K562 (cell line): Measurements from ENCODE around the gene SCLT1. TPM values are rescaled to one million over a fixed set of nuclear protein-coding genes. Genes with fewer than 3 reads are reported as not detected.

Experiments
- ATAC-seq: fragments of 200-7000 bp; cut with Tn5 transposase; 3 replicates; pipeline ENCODE4 v1.9.1; 2020; ENCODE audit warnings: moderate library complexity
- BruUV-seq: library from RNA; stranded (reverse); fragments of 400-500 nt; replicated peaks from 2 replicates; lab custom pipeline; 2021; lab: Mats Ljungman, UMichigan
- CTCF ChIA-PET: fragments of 300-600 bp; formaldehyde crosslinking; extraction: SDS; loops from one replicate; lab custom pipeline; 2021; ENCODE audit warnings: low intra/inter-chr PET ratio; lab: Yijun Ruan, JAX
- POLR2A ChIA-PET: fragments of 300-600, 350-650 bp; sonication (Branson Sonifier 250); formaldehyde crosslinking; extraction: SDS; loops from one replicate; lab custom pipeline; 2021; ENCODE audit warnings: antibody characterized with exemption, inconsistent platforms; lab: Yijun Ruan, JAX
- DNase-seq, 4 experiments: peaks; one replicate each; pipeline versions ENCODE4 v3.0.0 to v3.0.0-alpha.2; 2011 to 2018; ENCODE audit warnings: low spot score in 3 of 4, mixed read lengths in 3 of 4; ENCODE audit errors: extremely low read depth in 1 of 4
- FAIRE-seq: peaks from 2 replicates; lab custom pipeline; 2011; peaks lifted over from hg19 to GRCh38; lab: Jason Lieb, UNC
- H2AFZ ChIP-seq: 2 replicates; pipeline ENCODE4 v1.6.0; 2011; ENCODE audit warnings: low read depth, low read length, control low read depth, inconsistent platforms
- H3K27ac ChIP-seq: fragments of 200-600 bp; 3 replicates; pipeline ENCODE4 v1.8.0; 2011; ENCODE audit warnings: low read depth, mild to moderate bottlenecking, control low read depth, inconsistent platforms, low read length, moderate library complexity, mixed read lengths; ENCODE audit errors: extremely low read depth
- H3K27me3 ChIP-seq, 2 experiments: fragments of 300-600 bp in 1 of 2; 2 replicates in 1 of 2; 3 replicates in 1 of 2; pipeline versions ENCODE4 v1.6.0 to v1.8.0; 2011; ENCODE audit warnings: inconsistent platforms in 2 of 2, low read length in 2 of 2, mild to moderate bottlenecking in 1 of 2, mixed read lengths in 1 of 2, moderate library complexity in 1 of 2; ENCODE audit not compliant: control insufficient read depth in 2 of 2, insufficient read depth in 2 of 2
- H3K36me3 ChIP-seq: fragments of 300-600 bp; 3 replicates; pipeline ENCODE4 v1.8.0; 2011; ENCODE audit warnings: mild to moderate bottlenecking, low read length, inconsistent platforms; ENCODE audit not compliant: control insufficient read depth, insufficient read depth
- H3K4me1 ChIP-seq, 2 experiments: fragments of 200-600 bp in 1 of 2; replicated peaks in 1 of 2; 2 replicates in 1 of 2; 3 replicates in 1 of 2; pipeline versions ENCODE4 v1.5.1 to v1.8.0; 2011; ENCODE audit warnings: inconsistent platforms in 2 of 2, low read length in 2 of 2, mild to moderate bottlenecking in 1 of 2, mixed read lengths in 1 of 2, moderate library complexity in 1 of 2; ENCODE audit not compliant: control insufficient read depth in 2 of 2, insufficient read depth in 2 of 2
- H3K4me2 ChIP-seq: 2 replicates; pipeline ENCODE4 v1.6.1; 2011; ENCODE audit warnings: low read length, control low read depth, inconsistent platforms, mixed read lengths; ENCODE audit not compliant: insufficient read depth
- H3K4me3 ChIP-seq: fragments of 200-600 bp; sonication (generic), shearing (Covaris generic); 2 replicates; pipeline ENCODE4 v1.5.1; 2016; ENCODE audit warnings: control low read depth, inconsistent platforms
- H3K79me2 ChIP-seq: fragments of 200-600 bp; 3 replicates; pipeline ENCODE4 v1.8.0; 2011; ENCODE audit warnings: low read length, inconsistent platforms; ENCODE audit not compliant: control insufficient read depth, insufficient read depth
- H3K9ac ChIP-seq, 2 experiments: 2 replicates each; pipeline versions ENCODE4 v1.6.0 to v1.6.1; 2011; ENCODE audit warnings: low read depth in 2 of 2, low read length in 2 of 2, control low read depth in 1 of 2, inconsistent platforms in 1 of 2, mild to moderate bottlenecking in 1 of 2, mixed read lengths in 1 of 2; ENCODE audit not compliant: insufficient read depth in 1 of 2
- H3K9me1 ChIP-seq: one replicate; pipeline ENCODE4 v1.6.0; 2011; ENCODE audit warnings: inconsistent platforms, mild to moderate bottlenecking, low read length, moderate library complexity; ENCODE audit not compliant: control insufficient read depth, insufficient read depth
- H3K9me3 ChIP-seq: replicated peaks from 2 replicates; pipeline ENCODE4 v1.5.1; 2011; ENCODE audit warnings: low read depth, low read length, inconsistent platforms; ENCODE audit not compliant: control insufficient read depth, insufficient read depth
- H4K20me1 ChIP-seq: replicated peaks from 2 replicates; pipeline ENCODE4 v1.6.1; 2011; ENCODE audit warnings: low read length, inconsistent platforms, mixed read lengths; ENCODE audit not compliant: control insufficient read depth, insufficient read depth
- BDP1 ChIP-seq: IDR thresholded peaks from 3 replicates; pipeline ENCODE4 v1.6.1; 2011; ENCODE audit not compliant: insufficient read length, insufficient read depth
- BRD4 ChIP-seq: fragments of 200-600 bp; sonication (generic); IDR thresholded peaks from 2 replicates; pipeline ENCODE4 v1.6.1; 2017; ENCODE audit warnings: inconsistent platforms
- CHD4 ChIP-seq: fragments of 200-600 bp; sonication (generic); IDR thresholded peaks from 3 replicates; pipeline ENCODE4 v1.6.1; 2012; ENCODE audit warnings: low read depth, mild to moderate bottlenecking, mixed read lengths, low read length, inconsistent platforms; ENCODE audit not compliant: insufficient read depth, insufficient replicate concordance, poor library complexity, severe bottlenecking
- CSDE1 ChIP-seq, 2 experiments: fragments of 450-650 bp; IDR thresholded peaks; 2 replicates each; pipeline ENCODE4 v1.6.1; 2016; ENCODE audit warnings: mild to moderate bottlenecking in 1 of 2
- CXXC5 ChIP-seq: fragments of 250-450 bp; sonication (Bioruptor Pico); IDR thresholded peaks from 2 replicates; pipeline ENCODE4 v1.8.0; 2022; ENCODE audit warnings: inconsistent platforms, mild to moderate bottlenecking, moderate library complexity
- KDM4B ChIP-seq, 2 experiments: fragments of 450-650 bp in 1 of 2; sonication (generic) in 1 of 2; IDR thresholded peaks; 2 replicates each; pipeline ENCODE4 v1.6.1; 2016 to 2017; ENCODE audit warnings: borderline replicate concordance in 2 of 2, antibody characterized with exemption in 1 of 2, low read depth in 1 of 2, mild to moderate bottlenecking in 1 of 2
- KLF1 ChIP-seq: fragments of 450-650 bp; IDR thresholded peaks from 2 replicates; pipeline ENCODE4 v1.6.1; 2016; ENCODE audit warnings: missing genetic modification characterization, missing compliant biosample characterization
- MEF2D ChIP-seq: conservative IDR thresholded peaks from 2 replicates; pipeline ENCODE4 v1.6.1; 2016; ENCODE audit warnings: low read depth, missing genetic modification characterization, missing compliant biosample characterization
- MTA3 ChIP-seq: fragments of 450-650 bp; formaldehyde crosslinking; IDR thresholded peaks from 2 replicates; pipeline ENCODE4 v1.6.1; 2017; ENCODE audit warnings: mild to moderate bottlenecking, borderline replicate concordance
- POLR2B ChIP-seq: fragments of 450-650 bp; IDR thresholded peaks from 2 replicates; pipeline ENCODE4 v1.6.1; 2018; ENCODE audit warnings: low read depth; ENCODE audit not compliant: partially characterized antibody
- POLR2G ChIP-seq: fragments of 200-400 bp; formaldehyde crosslinking; IDR thresholded peaks from 2 replicates; pipeline ENCODE4 v1.6.1; 2017; ENCODE audit warnings: low read depth, mild to moderate bottlenecking, antibody characterized with exemption, low read length, moderate library complexity
- PTRF ChIP-seq: fragments of 450-650 bp; IDR thresholded peaks from 2 replicates; pipeline ENCODE4 v1.6.1; 2016; ENCODE audit warnings: mild to moderate bottlenecking, missing genetic modification characterization, missing compliant biosample characterization
- RNF2 ChIP-seq: sonication (generic); IDR thresholded peaks from 2 replicates; pipeline ENCODE4 v1.6.1; 2016
- SMC3 ChIP-seq: conservative IDR thresholded peaks from 2 replicates; pipeline ENCODE4 v1.6.1; 2011; ENCODE audit warnings: low read depth, low read length, improper control_type of control experiment; ENCODE audit not compliant: insufficient read depth
- SOX6 ChIP-seq: fragments of 450-650 bp; IDR thresholded peaks from 2 replicates; pipeline ENCODE4 v1.6.1; 2014; ENCODE audit warnings: mild to moderate bottlenecking
- TAL1 ChIP-seq: fragments of 450-650 bp; IDR thresholded peaks from 2 replicates; pipeline ENCODE4 v1.6.1; 2016; ENCODE audit warnings: mild to moderate bottlenecking
- YBX1 ChIP-seq: fragments of 450-650 bp; IDR thresholded peaks from 2 replicates; pipeline ENCODE4 v1.7.1; 2016; ENCODE audit warnings: mild to moderate bottlenecking
- ZKSCAN1 ChIP-seq: fragments of 150-350 bp; IDR thresholded peaks from 2 replicates; pipeline ENCODE4 v1.6.1; 2016; ENCODE audit warnings: low read depth, low read length
- ZNF212 ChIP-seq: fragments of 450-650 bp; formaldehyde crosslinking; IDR thresholded peaks from 2 replicates; pipeline ENCODE4 v1.4.0; 2020; ENCODE audit warnings: mild to moderate bottlenecking
- ZNF311 ChIP-seq: fragments of 250-450 bp; sonication (Bioruptor Pico); IDR thresholded peaks from 2 replicates; pipeline ENCODE4 v1.4.0; 2020; ENCODE audit warnings: mild to moderate bottlenecking, moderate library complexity
- ZNF766 ChIP-seq: fragments of 200-800 bp; sonication (Bioruptor generic); conservative IDR thresholded peaks from 2 replicates; pipeline ENCODE4 v1.6.1; 2016; ENCODE audit warnings: missing genetic modification characterization, missing compliant biosample characterization
- WGBS: fragments of 100-300 bp; shearing (Covaris generic); methylation state at CpG from one replicate; pipeline ENCODE4 v1.1.6; 2016; ENCODE audit warnings: low coverage, mixed read lengths; ENCODE audit not compliant: insufficient coverage; ENCODE audit errors: missing lambda C conversion rate; 5-methylcytosine and 5-hydroxymethylcytosine counted together
- in situ Hi-C: fragments of 300-500 bp; cut with MboI; formaldehyde crosslinking; loops from 4 replicates; pipeline ENCODE4 v1.15.0; 2018; ENCODE audit warnings: inconsistent platforms, mixed read lengths
- intact Hi-C: fragments of 100-400 bp; cut with micrococcal nuclease; formaldehyde crosslinking; loops from 2 replicates; pipeline ENCODE4 v1.14.2; 2022
- polyA plus RNA-seq, 8 experiments: library from polyadenylated mRNA; depleted of rRNA in 4 of 8; stranded (reverse) in 5 of 8; unstranded in 3 of 8; fragments of >200 nt; fragmentation: Nextera tagmentation in 2 of 8; fragmentation: Illumina TruSeq in 1 of 8; extraction: Ambion mirVana in 2 of 8; extraction: Trizol in 1 of 8; gene quantifications; 2 replicates each; pipeline versions ENCODE4 v1.2.1 to v1.2.3, GENCODE V29; 2011 to 2014; ENCODE audit warnings: inconsistent platforms in 1 of 8, missing spikeins in 1 of 8
- total RNA-seq, 7 experiments: library from RNA; depleted of rRNA in 6 of 7; stranded (reverse); fragments of >200 nt in 6 of 7; fragmentation: Illumina TruSeq in 2 of 7; extraction: Trizol in 2 of 7; gene quantifications; 2 replicates each; pipeline versions ENCODE4 v1.2.1 to v1.2.3, GENCODE V29; 2011 to 2021; ENCODE audit warnings: low replicate concordance in 1 of 7

Gene SCLT1
- total and polyA plus RNA-seq, 9 of the 15 experiments (the other 6 are each of a cell fraction or from before 2014, with no cell fraction given), result 8.0 to 31.9 (median 24.2) TPM

GRCh38 chr4:128853741-128854140 lies 239.6 kb downstream of the SCLT1 start:
- Histone ChIP-seq H3K9me3 (no peaks in the 10 kb centered on the region), H3K79me2 (peaks cover 3% of the 10 kb centered on the region; the same call in 1 of the 3 replicates), H3K36me3 (peaks cover 99% of the 10 kb centered on the region), H3K4me2 (no peak overlapping the region), H2AFZ (no peak overlapping the region), H3K27ac (no peak overlapping the region), H3K9ac (no peak overlapping the region), H3K4me3 (no peak overlapping the region), H3K4me1 (no peaks in the 10 kb centered on the region), H3K27me3 (no peaks in the 10 kb centered on the region), H4K20me1 (no peaks in the 10 kb centered on the region), H3K9me1 (no peaks in the 10 kb centered on the region)
- intact Hi-C loops (no loop called here), in situ Hi-C loops (loop anchor here (25.0 kb wide), 1 partner anchor 666 kb away; no protein-coding TSS in a partner anchor)
- DNase-seq (no peak), ATAC-seq (no peak), FAIRE-seq (no peak)
- 86% methylated on average over 5 of the region's 5 CpGs for WGBS
- BruUV-seq, result no TSS peak
- POLR2A ChIA-PET, result no interaction called here
- no peak for TF ChIP-seq PTRF
- no peak for TF ChIP-seq BRD4
- TF ChIP-seq MTA3, result no peak
- TF ChIP-seq ZKSCAN1, result no peak
- CTCF ChIA-PET, result no interaction called here

- Histone ChIP-seq H3K9me3 (no peaks in the 10 kb centered on the region), H3K36me3 (peaks cover 97% of the 10 kb centered on the region), H3K27me3 (no peaks in the 10 kb centered on the region), H3K4me3 (no peak overlapping the region), H3K27ac (no peak overlapping the region), H2AFZ (no peak overlapping the region), H4K20me1 (no peaks in the 10 kb centered on the region), H3K4me2 (no peak overlapping the region), H3K79me2 (peaks cover 8% of the 10 kb centered on the region), H3K4me1 (no peaks in the 10 kb centered on the region), H3K9me1 (no peaks in the 10 kb centered on the region), H3K9ac (no peak overlapping the region)
- DNase-seq (no peak), ATAC-seq (no peak), FAIRE-seq (no peak)
- intact Hi-C loops (no loop called here), in situ Hi-C loops (loop anchor here (25.0 kb wide), 1 partner anchor 663 kb away; no protein-coding TSS in a partner anchor)
- CTCF ChIA-PET, result no interaction called here
- POLR2A ChIA-PET, result interaction anchor here (0.7 kb wide), 1 partner anchor 172 kb away, joined by 3 read pairs; no protein-coding TSS in a partner anchor
- TF ChIP-seq ZNF212 (no peak), CHD4 (no peak), CXXC5 (CRISPR knock-in tag) (no peak), TAL1 (no peak), ZNF311 (no peak), KLF1 (no peak), POLR2B (no peak), CSDE1 (IDR thresholded peaks at IDR 0.05) (no peak), POLR2G (no peak), ZNF766 (CRISPR knock-in tag) (no peak), YBX1 (no peak), RNF2 (no peak), MEF2D (tag) (no peak), SMC3 (no peak), SOX6 (no peak), KDM4B (IDR thresholded peaks at IDR 0.05; ENCODE audit: borderline replicate concordance in 2 of 2, low read depth in 1 of 2) (no peak), BDP1 (no peak)
- WGBS, result 85% methylated on average over 3 of the region's 4 CpGs
- no TSS peak for BruUV-seq
Observed at GRCh38 chr4:128850252-128850651, 243.1 kb downstream of the SCLT1 start.
